ENCODE measurements around the gene MMEL1. TPM values are rescaled to one million over a fixed set of nuclear protein-coding genes. Genes with fewer than 3 reads are reported as not detected.

MMEL1 gene
- total and polyA plus RNA-seq, 3 donors from 2014 or later = 17.2 to 36.4 (median 18.8) TPM

GRCh38 chr1:2642560-2643413 is 10.0 kb upstream of the MMEL1 start:
- Histone ChIP-seq H3K9me3 (no peaks in the 10 kb centered on the region), H3K4me3 (peak overlapping the region; percentile 64 to 86), H3K27ac (peak overlapping the region; percentile 75 to 86), H3K4me1 (peaks cover 17% of the 10 kb centered on the region), H3K36me3 (ENCODE audit: low read depth, missing control alignments) (no peaks in the 10 kb centered on the region), H3K27me3 (no peaks in the 10 kb centered on the region)
- 0% methylated on average over 49 of the region's 84 CpGs; no CpG with 5 or more reads in 1 of the 2 donors for WGBS, 2 donors
- intact Hi-C loops (cut with DNase I; ENCODE audit: low total_unique reads) = no loop called here
- TF ChIP-seq CTCF (IDR thresholded peaks at IDR 0.05) (no peak), POLR2A (IDR thresholded peaks at IDR 0.05) (peak; percentile 62)
- peak; percentile 95 for DNase-seq

DNA sequence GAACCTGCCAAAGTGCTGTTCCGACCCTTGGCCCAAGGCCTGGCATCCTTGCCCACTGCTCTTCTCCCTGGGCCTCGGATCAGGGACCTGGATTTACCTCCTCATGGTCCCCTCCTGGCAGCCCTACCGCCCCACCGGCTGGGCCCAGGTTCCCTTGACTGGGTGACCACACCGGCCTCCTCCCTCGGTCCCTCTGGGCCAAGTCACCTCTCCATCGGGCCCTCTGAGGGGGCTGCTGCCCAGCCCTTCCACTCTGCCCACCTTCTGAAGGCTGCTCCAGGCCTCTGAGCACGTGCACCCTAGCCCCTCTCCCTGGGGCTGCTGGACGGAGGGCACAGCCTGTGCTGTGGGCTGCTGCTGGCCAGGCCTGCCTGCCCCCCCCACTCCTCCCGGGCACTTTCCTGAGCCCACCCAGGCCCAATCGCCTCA is 9.3 kb upstream of the MMEL1 start:
- H3K4me1 ChIP-seq = peaks cover 17% of the 10 kb centered on the region
- H3K27ac ChIP-seq = peak overlapping the region; percentile 75 to 86

GRCh38 chr1:2641381-2642130 is 8.7 kb upstream of the MMEL1 start:
- H3K4me3 ChIP-seq = peak overlapping the region in 1 of 2 donors; percentile 86
- H3K27ac ChIP-seq = no peak overlapping the region
- TF ChIP-seq CTCF (IDR thresholded peaks at IDR 0.05) (no peak), POLR2A (IDR thresholded peaks at IDR 0.05) (no peak)
- DNase-seq = no peak
- H3K36me3 ChIP-seq (ENCODE audit: low read depth, missing control alignments) = no peaks in the 10 kb centered on the region
- no peaks in the 10 kb centered on the region for H3K27me3 ChIP-seq
- WGBS, 2 donors = 91 to 93% methylated on average over 11 to 26 of the region's 34 CpGs
- H3K9me3 ChIP-seq = no peaks in the 10 kb centered on the region
- intact Hi-C loops (cut with DNase I; ENCODE audit: low total_unique reads) = no loop called here
- H3K4me1 ChIP-seq = peaks cover 17% of the 10 kb centered on the region

More for the DNA sequence above, 9.3 kb upstream of the MMEL1 start:
- Histone ChIP-seq H3K36me3 (ENCODE audit: low read depth, missing control alignments) (no peaks in the 10 kb centered on the region), H3K4me3 (peak overlapping the region; percentile 64 to 86), H3K9me3 (no peaks in the 10 kb centered on the region), H3K27me3 (no peaks in the 10 kb centered on the region)
- DNase-seq = no peak
- TF ChIP-seq CTCF (IDR thresholded peaks at IDR 0.05) (no peak), POLR2A (IDR thresholded peaks at IDR 0.05) (no peak)
- intact Hi-C loops (cut with DNase I; ENCODE audit: low total_unique reads) = no loop called here
- 14 to 21% methylated on average over 5 to 11 of the region's 11 CpGs for WGBS, 2 donors

DNA sequence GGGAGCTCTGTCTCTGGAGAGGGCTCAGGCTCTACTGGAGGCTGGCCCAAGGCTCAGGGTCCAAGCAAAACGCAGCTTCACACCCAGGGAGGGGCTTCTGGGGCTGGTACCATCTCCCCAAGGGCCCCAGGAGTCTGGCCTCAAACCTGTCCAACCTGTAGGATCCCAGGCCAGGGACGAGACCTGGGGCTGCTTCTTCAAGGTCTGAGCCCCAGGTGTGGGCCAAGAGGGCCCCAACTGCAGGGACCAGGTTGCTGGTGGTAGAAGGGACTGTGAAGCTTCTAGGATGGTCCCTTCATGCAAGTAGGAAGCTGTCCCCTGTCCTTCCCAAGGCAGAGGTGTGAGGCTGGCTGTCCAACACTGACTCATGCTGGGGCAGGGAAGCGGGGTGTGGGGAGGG is 7.8 kb upstream of the MMEL1 start:
- DNase-seq = no peak
- WGBS, 2 donors = 70% methylated on average over 3 of the region's 3 CpGs
- Histone ChIP-seq H3K4me3 (no peak overlapping the region), H3K27ac (no peak overlapping the region), H3K36me3 (ENCODE audit: low read depth, missing control alignments) (no peaks in the 10 kb centered on the region), H3K27me3 (no peaks in the 10 kb centered on the region), H3K4me1 (peaks cover 17% of the 10 kb centered on the region), H3K9me3 (no peaks in the 10 kb centered on the region)
- TF ChIP-seq POLR2A (IDR thresholded peaks at IDR 0.05) (no peak), CTCF (IDR thresholded peaks at IDR 0.05) (no peak)
- intact Hi-C loops (cut with DNase I; ENCODE audit: low total_unique reads) = no loop called here

Data from testis (tissue), 3 donors.